ENCODE measurements around the gene PTPA.

PTPA gene

DNA sequence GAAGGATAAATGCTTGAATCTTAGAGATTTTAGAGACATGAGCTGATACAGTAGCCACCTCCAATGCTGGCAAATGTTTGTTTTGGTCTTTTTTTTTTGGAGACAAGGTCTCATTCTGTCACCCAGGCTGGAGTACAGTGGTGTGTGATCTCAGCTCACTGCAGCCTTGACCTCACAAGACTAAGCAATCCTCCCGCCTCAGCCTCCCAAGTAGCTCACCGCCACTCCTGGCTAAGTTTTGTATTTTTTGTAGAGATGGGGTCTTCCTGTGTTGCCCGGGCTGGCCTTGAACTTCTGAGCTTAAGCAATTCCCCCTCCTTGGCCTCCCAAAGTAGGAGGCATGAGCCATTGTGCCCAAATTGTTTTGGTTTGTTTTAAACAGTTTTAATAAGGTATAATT, 37.1 kb upstream of the PTPA start:
- Histone ChIP-seq H3K36me3 (replicated peaks) (no peaks in the 10 kb centered on the region), H3K4me3 (ENCODE audit: low read depth, low read length) (no peak overlapping the region), H3K27ac (no peak overlapping the region), H3K27me3 (replicated peaks) (no peaks in the 10 kb centered on the region)
- DNase-seq, result no peak
- TF ChIP-seq, protein P1, sequence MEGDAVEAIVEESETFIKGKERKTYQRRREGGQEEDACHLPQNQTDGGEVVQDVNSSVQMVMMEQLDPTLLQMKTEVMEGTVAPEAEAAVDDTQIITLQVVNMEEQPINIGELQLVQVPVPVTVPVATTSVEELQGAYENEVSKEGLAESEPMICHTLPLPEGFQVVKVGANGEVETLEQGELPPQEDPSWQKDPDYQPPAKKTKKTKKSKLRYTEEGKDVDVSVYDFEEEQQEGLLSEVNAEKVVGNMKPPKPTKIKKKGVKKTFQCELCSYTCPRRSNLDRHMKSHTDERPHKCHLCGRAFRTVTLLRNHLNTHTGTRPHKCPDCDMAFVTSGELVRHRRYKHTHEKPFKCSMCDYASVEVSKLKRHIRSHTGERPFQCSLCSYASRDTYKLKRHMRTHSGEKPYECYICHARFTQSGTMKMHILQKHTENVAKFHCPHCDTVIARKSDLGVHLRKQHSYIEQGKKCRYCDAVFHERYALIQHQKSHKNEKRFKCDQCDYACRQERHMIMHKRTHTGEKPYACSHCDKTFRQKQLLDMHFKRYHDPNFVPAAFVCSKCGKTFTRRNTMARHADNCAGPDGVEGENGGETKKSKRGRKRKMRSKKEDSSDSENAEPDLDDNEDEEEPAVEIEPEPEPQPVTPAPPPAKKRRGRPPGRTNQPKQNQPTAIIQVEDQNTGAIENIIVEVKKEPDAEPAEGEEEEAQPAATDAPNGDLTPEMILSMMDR (IDR thresholded peaks at IDR 0.05; ENCODE audit: low read depth, low read length, missing control alignments), result no peak
- in situ Hi-C loops (cut with HindIII; ENCODE audit: low pct_ligation_motif_present, low sequenced_read_pairs), result no loop called here

DNA sequence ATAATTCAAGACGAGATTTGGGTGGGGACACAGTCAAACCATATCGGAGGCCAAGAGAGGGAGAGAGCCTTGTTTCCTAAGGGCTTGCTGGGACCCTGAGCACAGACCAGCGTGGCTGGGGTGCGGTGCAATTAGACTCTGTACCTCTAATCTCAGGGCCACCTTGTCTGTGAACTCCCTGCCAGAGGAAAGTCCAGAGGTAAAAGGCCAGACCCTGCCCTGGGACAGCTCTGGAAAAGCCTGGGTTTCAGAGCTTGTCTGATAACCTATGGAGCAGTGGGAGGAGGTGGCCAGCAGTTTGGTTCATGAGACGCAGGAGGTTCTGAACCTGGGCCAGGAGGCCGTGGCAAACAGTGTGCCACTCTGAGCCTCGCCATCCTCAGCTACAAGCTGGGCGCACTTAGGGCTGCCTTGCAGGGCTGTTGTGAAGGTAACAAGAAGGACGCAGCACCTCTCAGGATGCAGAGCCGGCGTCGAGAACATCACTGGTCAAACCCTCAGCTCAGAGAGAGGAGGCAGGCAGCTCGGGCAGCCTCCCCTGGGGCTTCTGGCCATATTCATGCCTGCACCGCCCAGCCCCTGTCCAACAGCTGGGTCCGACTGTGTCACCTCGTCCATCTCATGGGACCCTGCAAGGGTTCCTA, 35.1 kb upstream of the PTPA start:
- Histone ChIP-seq H3K27me3 (replicated peaks) (no peaks in the 10 kb centered on the region), H3K4me3 (ENCODE audit: low read depth, low read length) (no peak overlapping the region), H3K27ac (no peak overlapping the region), H3K36me3 (replicated peaks) (no peaks in the 10 kb centered on the region)
- in situ Hi-C loops (cut with HindIII; ENCODE audit: low pct_ligation_motif_present, low sequenced_read_pairs), result no loop called here
- TF ChIP-seq, protein P1 (IDR thresholded peaks at IDR 0.05; ENCODE audit: low read depth, low read length, missing control alignments), result no peak
- DNase-seq, result no peak

DNA sequence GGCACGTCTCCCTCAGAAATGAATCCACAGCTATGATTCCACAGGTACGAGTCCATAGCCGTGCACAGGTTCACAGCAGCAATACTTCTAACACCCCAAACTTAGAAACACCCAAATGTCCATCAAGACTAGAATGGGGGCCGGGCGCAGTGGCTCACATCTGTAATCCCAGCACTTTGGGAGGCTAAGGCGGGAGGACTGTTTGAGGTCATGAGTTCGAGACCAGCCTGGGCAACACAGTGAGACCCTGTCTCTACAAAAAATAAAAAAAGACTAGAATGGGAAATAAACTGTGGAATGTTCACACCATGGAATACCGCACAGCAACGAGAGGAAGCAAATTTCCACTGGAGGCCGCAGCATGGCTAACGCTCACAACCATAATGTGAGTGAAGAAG, 34.6 kb upstream of the PTPA start:
- H3K27me3 ChIP-seq (replicated peaks), result no peaks in the 10 kb centered on the region
- no peak overlapping the region for H3K27ac ChIP-seq
- no peak for DNase-seq
- no peaks in the 10 kb centered on the region for H3K36me3 ChIP-seq (replicated peaks)
- TF ChIP-seq, protein P1 (IDR thresholded peaks at IDR 0.05; ENCODE audit: low read depth, low read length, missing control alignments), result no peak
- in situ Hi-C loops (cut with HindIII; ENCODE audit: low pct_ligation_motif_present, low sequenced_read_pairs), result no loop called here
- no peak overlapping the region for H3K4me3 ChIP-seq (ENCODE audit: low read depth, low read length)

DNA sequence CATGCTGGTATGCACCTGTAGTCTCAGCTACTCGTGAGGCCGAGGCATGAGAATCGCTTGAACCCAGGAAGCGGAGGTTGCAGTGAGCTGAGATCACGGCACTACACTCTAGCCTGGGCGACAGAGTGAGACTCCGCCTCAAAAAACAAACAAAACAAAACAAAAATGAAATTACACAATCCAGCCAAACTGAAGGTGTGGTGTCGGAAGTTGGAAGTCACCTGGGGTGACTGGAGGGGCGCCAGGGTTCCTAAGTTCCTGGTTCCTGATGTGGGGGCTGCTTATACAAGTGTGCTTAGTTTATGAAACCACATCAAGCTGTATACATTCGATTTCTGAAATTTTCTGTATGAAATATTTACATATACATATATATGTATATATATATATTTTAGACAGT, 34.0 kb upstream of the PTPA start:
- Histone ChIP-seq H3K27me3 (replicated peaks) (no peaks in the 10 kb centered on the region), H3K27ac (no peak overlapping the region), H3K36me3 (replicated peaks) (no peaks in the 10 kb centered on the region), H3K4me3 (ENCODE audit: low read depth, low read length) (no peak overlapping the region)
- in situ Hi-C loops (cut with HindIII; ENCODE audit: low pct_ligation_motif_present, low sequenced_read_pairs), result no loop called here
- no peak for DNase-seq
- TF ChIP-seq, protein P1 (IDR thresholded peaks at IDR 0.05; ENCODE audit: low read depth, low read length, missing control alignments), result no peak

DNA sequence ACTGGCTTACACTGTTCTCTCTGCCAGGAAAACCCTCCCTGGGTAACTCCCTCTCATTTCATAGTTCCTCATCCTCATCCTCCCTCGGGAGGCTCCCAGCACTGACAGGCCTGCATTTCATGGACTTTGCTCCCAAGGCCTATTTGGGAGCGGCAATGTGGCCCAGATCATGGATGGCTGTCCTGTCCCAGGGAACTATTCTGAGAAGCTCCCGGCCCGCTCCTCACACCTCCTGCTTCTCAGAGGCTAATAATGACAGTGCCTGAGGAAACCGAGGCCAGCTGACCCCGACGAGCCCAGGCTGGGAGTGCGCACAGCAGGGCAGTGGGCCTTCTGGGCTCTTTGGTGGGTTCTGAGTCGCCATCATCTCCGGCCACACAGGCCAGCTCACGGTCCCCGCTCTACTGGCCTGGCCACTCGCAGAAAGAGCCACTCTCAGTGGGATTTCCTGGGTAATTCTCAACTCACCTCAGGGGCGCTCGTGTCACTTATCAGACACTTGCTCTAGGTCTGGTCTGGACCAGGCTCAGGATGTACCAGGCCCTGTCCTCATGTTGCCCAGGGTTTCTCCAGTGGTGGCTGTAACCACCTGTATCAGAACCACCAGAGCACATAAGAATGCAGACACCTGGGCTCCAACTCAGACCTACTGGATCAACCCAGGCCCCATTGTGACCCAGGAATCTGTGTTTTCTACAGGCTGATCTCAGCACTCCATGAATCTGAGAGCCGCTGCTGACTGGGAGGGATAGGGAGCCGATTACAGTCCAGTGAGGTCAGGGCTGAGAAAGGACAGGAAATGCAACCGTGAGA, 32.3 kb upstream of the PTPA start:
- Histone ChIP-seq H3K4me3 (ENCODE audit: low read depth, low read length) (no peak overlapping the region), H3K27ac (no peak overlapping the region), H3K36me3 (replicated peaks) (no peaks in the 10 kb centered on the region), H3K27me3 (replicated peaks) (no peaks in the 10 kb centered on the region)
- DNase-seq, result no peak
- in situ Hi-C loops (cut with HindIII; ENCODE audit: low pct_ligation_motif_present, low sequenced_read_pairs), result no loop called here
- TF ChIP-seq, protein P1 (IDR thresholded peaks at IDR 0.05; ENCODE audit: low read depth, low read length, missing control alignments), result no peak

Measured in brain microvascular endothelial cell (primary cell).